ENCODE data around the gene PLEKHA6.

The PLEKHA6 gene

GRCh38 chr1:204227351-204227750 is 132.4 kb downstream of the PLEKHA6 start:
- Histone ChIP-seq H3K4me1 (ENCODE audit: control insufficient read depth, insufficient read depth, low read length) (no peaks in the 10 kb centered on the region), H3K27me3 (ENCODE audit: control insufficient read depth, insufficient read depth, low read length) (no peaks in the 10 kb centered on the region), H3K36me3 (ENCODE audit: control insufficient read depth, insufficient read depth, low read length) (no peaks in the 10 kb centered on the region; the same call in 1 of the 2 replicates), H3K4me3 (ENCODE audit: low read length) (no peak overlapping the region), H3K9me3 (ENCODE audit: control insufficient read depth, insufficient read depth, low read length) (no peaks in the 10 kb centered on the region), H3K27ac (ENCODE audit: low read length) (no peak overlapping the region)
- no peak for DNase-seq (ENCODE audit: low read depth, low spot score)
- no CpG with 5 or more reads among the region's 2 CpGs for WGBS (ENCODE audit: insufficient coverage, insufficient read length)

- Histone ChIP-seq H3K4me3 (ENCODE audit: low read length) (no peak overlapping the region), H3K36me3 (ENCODE audit: control insufficient read depth, insufficient read depth, low read length) (no peaks in the 10 kb centered on the region; the same call in 1 of the 2 replicates), H3K27ac (ENCODE audit: low read length) (no peak overlapping the region), H3K4me1 (ENCODE audit: control insufficient read depth, insufficient read depth, low read length) (no peaks in the 10 kb centered on the region), H3K27me3 (ENCODE audit: control insufficient read depth, insufficient read depth, low read length) (no peaks in the 10 kb centered on the region), H3K9me3 (ENCODE audit: control insufficient read depth, insufficient read depth, low read length) (no peaks in the 10 kb centered on the region)
- no peak for DNase-seq (ENCODE audit: low read depth, low spot score)
- WGBS (ENCODE audit: insufficient coverage, insufficient read length): no CpG with 5 or more reads among the region's 16 CpGs
Measured at GRCh38 chr1:204225841-204226735, 133.6 kb downstream of the PLEKHA6 start.

- WGBS (ENCODE audit: insufficient coverage, insufficient read length): 100% methylated on average over 2 of the region's 8 CpGs
- Histone ChIP-seq H3K27me3 (ENCODE audit: control insufficient read depth, insufficient read depth, low read length) (no peaks in the 10 kb centered on the region), H3K27ac (ENCODE audit: low read length) (no peak overlapping the region), H3K36me3 (ENCODE audit: control insufficient read depth, insufficient read depth, low read length) (no peaks in the 10 kb centered on the region; the same call in 1 of the 2 replicates), H3K9me3 (ENCODE audit: control insufficient read depth, insufficient read depth, low read length) (no peaks in the 10 kb centered on the region), H3K4me3 (ENCODE audit: low read length) (no peak overlapping the region), H3K4me1 (ENCODE audit: control insufficient read depth, insufficient read depth, low read length) (no peaks in the 10 kb centered on the region)
- DNase-seq (ENCODE audit: low read depth, low spot score): no peak
Measured at GRCh38 chr1:204224655-204225054, 135.1 kb downstream of the PLEKHA6 start.

- H3K9me3 ChIP-seq (ENCODE audit: control insufficient read depth, insufficient read depth, low read length): no peaks in the 10 kb centered on the region
- WGBS (ENCODE audit: insufficient coverage, insufficient read length): no CpG with 5 or more reads among the region's 17 CpGs
Measured at GRCh38 chr1:204223129-204223860, 136.4 kb downstream of the PLEKHA6 start.

GRCh38 chr1:204222764-204223055 is 137.0 kb downstream of the PLEKHA6 start:
- Histone ChIP-seq H3K9me3 (ENCODE audit: control insufficient read depth, insufficient read depth, low read length) (no peaks in the 10 kb centered on the region), H3K4me1 (ENCODE audit: control insufficient read depth, insufficient read depth, low read length) (no peaks in the 10 kb centered on the region), H3K36me3 (ENCODE audit: control insufficient read depth, insufficient read depth, low read length) (no peaks in the 10 kb centered on the region; the same call in 1 of the 2 replicates), H3K27ac (ENCODE audit: low read length) (no peak overlapping the region), H3K4me3 (ENCODE audit: low read length) (no peak overlapping the region), H3K27me3 (ENCODE audit: control insufficient read depth, insufficient read depth, low read length) (no peaks in the 10 kb centered on the region)
- no CpG with 5 or more reads among the region's 3 CpGs for WGBS (ENCODE audit: insufficient coverage, insufficient read length)
- no peak for DNase-seq (ENCODE audit: low read depth, low spot score)

More at GRCh38 chr1:204223129-204223860, 136.4 kb downstream of the PLEKHA6 start:
- Histone ChIP-seq H3K4me3 (ENCODE audit: low read length) (no peak overlapping the region), H3K4me1 (ENCODE audit: control insufficient read depth, insufficient read depth, low read length) (no peaks in the 10 kb centered on the region), H3K27ac (ENCODE audit: low read length) (no peak overlapping the region), H3K27me3 (ENCODE audit: control insufficient read depth, insufficient read depth, low read length) (no peaks in the 10 kb centered on the region), H3K36me3 (ENCODE audit: control insufficient read depth, insufficient read depth, low read length) (no peaks in the 10 kb centered on the region; the same call in 1 of the 2 replicates)
- DNase-seq (ENCODE audit: low read depth, low spot score): no peak

DNA sequence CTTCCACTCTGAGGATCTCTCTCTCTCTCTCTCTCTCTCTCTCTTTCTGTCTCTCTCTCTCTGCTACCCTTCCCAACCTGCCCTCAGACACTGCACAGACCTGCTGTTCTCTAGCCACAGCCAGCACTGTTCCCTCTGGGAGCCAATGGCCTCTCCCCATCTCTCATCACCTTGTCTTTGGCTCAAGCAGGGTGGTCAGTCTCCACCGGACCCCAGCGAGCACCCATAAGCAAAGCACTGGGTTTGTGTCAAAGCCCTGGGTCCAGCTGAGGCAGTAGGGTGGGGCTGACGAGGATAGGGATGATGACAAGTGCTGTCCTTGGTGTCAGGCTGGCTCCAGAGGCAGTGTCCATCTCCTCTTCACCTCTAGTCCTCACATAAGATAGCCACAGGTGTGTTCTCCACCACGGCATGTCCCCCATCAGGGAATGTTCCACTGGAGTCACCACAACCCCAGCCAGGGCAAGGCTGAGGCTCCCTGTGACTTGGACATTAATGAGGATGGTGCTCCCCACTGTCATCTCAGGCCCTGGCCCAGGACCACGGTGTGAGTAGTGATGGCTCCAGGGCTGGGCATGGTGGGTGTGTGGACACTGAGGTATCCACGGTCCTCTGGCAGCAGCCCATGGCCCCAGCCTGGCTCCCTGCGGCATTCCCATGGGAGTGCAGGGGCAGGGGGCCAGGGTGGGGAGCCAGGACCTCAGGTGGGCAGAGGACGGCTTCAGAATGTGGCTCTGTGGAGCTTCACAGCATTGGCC is 137.5 kb downstream of the PLEKHA6 start:
- Histone ChIP-seq H3K36me3 (ENCODE audit: control insufficient read depth, insufficient read depth, low read length) (no peaks in the 10 kb centered on the region; the same call in 1 of the 2 replicates), H3K4me3 (ENCODE audit: low read length) (no peak overlapping the region), H3K27ac (ENCODE audit: low read length) (no peak overlapping the region), H3K9me3 (ENCODE audit: control insufficient read depth, insufficient read depth, low read length) (no peaks in the 10 kb centered on the region), H3K4me1 (ENCODE audit: control insufficient read depth, insufficient read depth, low read length) (no peaks in the 10 kb centered on the region), H3K27me3 (ENCODE audit: control insufficient read depth, insufficient read depth, low read length) (no peaks in the 10 kb centered on the region)
- no CpG with 5 or more reads among the region's 8 CpGs for WGBS (ENCODE audit: insufficient coverage, insufficient read length)
- DNase-seq (ENCODE audit: low read depth, low spot score): no peak

GRCh38 chr1:204221271-204221670 is 138.5 kb downstream of the PLEKHA6 start:
- Histone ChIP-seq H3K9me3 (ENCODE audit: control insufficient read depth, insufficient read depth, low read length) (no peaks in the 10 kb centered on the region), H3K36me3 (ENCODE audit: control insufficient read depth, insufficient read depth, low read length) (no peaks in the 10 kb centered on the region; the same call in 1 of the 2 replicates), H3K4me3 (ENCODE audit: low read length) (no peak overlapping the region), H3K4me1 (ENCODE audit: control insufficient read depth, insufficient read depth, low read length) (no peaks in the 10 kb centered on the region), H3K27ac (ENCODE audit: low read length) (no peak overlapping the region), H3K27me3 (ENCODE audit: control insufficient read depth, insufficient read depth, low read length) (no peaks in the 10 kb centered on the region)
- no peak for DNase-seq (ENCODE audit: low read depth, low spot score)
- no CpG with 5 or more reads among the region's 11 CpGs for WGBS (ENCODE audit: insufficient coverage, insufficient read length)

GRCh38 chr1:204219971-204220616 is 139.6 kb downstream of the PLEKHA6 start:
- no peak for DNase-seq (ENCODE audit: low read depth, low spot score)
- Histone ChIP-seq H3K9me3 (ENCODE audit: control insufficient read depth, insufficient read depth, low read length) (no peaks in the 10 kb centered on the region), H3K27ac (ENCODE audit: low read length) (no peak overlapping the region), H3K27me3 (ENCODE audit: control insufficient read depth, insufficient read depth, low read length) (no peaks in the 10 kb centered on the region), H3K4me1 (ENCODE audit: control insufficient read depth, insufficient read depth, low read length) (no peaks in the 10 kb centered on the region), H3K4me3 (ENCODE audit: low read length) (no peak overlapping the region), H3K36me3 (ENCODE audit: control insufficient read depth, insufficient read depth, low read length) (no peaks in the 10 kb centered on the region)
- no CpG with 5 or more reads among the region's 10 CpGs for WGBS (ENCODE audit: insufficient coverage, insufficient read length)

DNA sequence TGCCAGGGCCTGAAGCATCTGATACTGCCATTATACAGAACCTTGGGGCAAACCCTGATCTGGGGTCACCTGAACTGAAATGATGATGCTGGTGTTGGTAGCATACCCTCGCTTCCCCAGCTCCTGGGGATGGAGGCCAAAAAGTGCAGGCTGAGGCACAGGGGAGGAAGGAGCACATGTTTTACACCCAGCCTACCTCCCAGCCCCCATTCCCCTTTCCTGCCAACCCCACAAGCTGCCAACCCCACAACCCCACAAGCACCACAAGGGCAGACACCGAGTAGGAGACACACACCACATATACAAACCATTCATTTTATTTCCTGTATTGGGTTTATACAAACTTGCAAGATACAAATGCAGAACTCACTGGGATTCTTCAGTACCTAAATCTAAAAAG is 141.2 kb downstream of the PLEKHA6 start:
- no peak for DNase-seq (ENCODE audit: low read depth, low spot score)
- H3K27ac ChIP-seq (ENCODE audit: low read length): no peak overlapping the region
- no peaks in the 10 kb centered on the region for H3K9me3 ChIP-seq (ENCODE audit: control insufficient read depth, insufficient read depth, low read length)
- no peaks in the 10 kb centered on the region for H3K27me3 ChIP-seq (ENCODE audit: control insufficient read depth, insufficient read depth, low read length)
- peaks cover 3% of the 10 kb centered on the region; the same call in 1 of the 2 replicates for H3K4me1 ChIP-seq (ENCODE audit: control insufficient read depth, insufficient read depth, low read length)
- H3K36me3 ChIP-seq (ENCODE audit: control insufficient read depth, insufficient read depth, low read length): no peaks in the 10 kb centered on the region
- no peak overlapping the region for H3K4me3 ChIP-seq (ENCODE audit: low read length)
- WGBS (ENCODE audit: insufficient coverage, insufficient read length): no CpG with 5 or more reads among the region's 2 CpGs

GRCh38 chr1:204217648-204218000 is 142.1 kb downstream of the PLEKHA6 start:
- WGBS (ENCODE audit: insufficient coverage, insufficient read length): no CpG with 5 or more reads among the region's 4 CpGs
- DNase-seq (ENCODE audit: low read depth, low spot score): no peak
- H3K4me1 ChIP-seq (ENCODE audit: control insufficient read depth, insufficient read depth, low read length): peaks cover 4% of the 10 kb centered on the region; the same call in 1 of the 2 replicates

More at GRCh38 chr1:204217648-204218000, 142.1 kb downstream of the PLEKHA6 start:
- Histone ChIP-seq H3K4me3 (ENCODE audit: low read length) (no peak overlapping the region), H3K27ac (ENCODE audit: low read length) (no peak overlapping the region), H3K27me3 (ENCODE audit: control insufficient read depth, insufficient read depth, low read length) (no peaks in the 10 kb centered on the region), H3K9me3 (ENCODE audit: control insufficient read depth, insufficient read depth, low read length) (no peaks in the 10 kb centered on the region), H3K36me3 (ENCODE audit: control insufficient read depth, insufficient read depth, low read length) (no peaks in the 10 kb centered on the region)

All from iPS DF 6.9 (cell line).